LNCaP clone FGC (cell line): Measurements from ENCODE around the gene LIMS2.

Experiments used
- DNase-seq: peaks from one replicate; pipeline ENCODE4 v3.0.0-alpha.2; 2011; ENCODE audit warnings: low read depth
- H3K4me3 ChIP-seq: 2 replicates; pipeline ENCODE4 v1.5.1; 2011; ENCODE audit warnings: mild to moderate bottlenecking, low read depth, low read length, control low read depth
- CTCF ChIP-seq: IDR thresholded peaks from 2 replicates; pipeline ENCODE4 v1.5.1; 2012; ENCODE audit warnings: mild to moderate bottlenecking; ENCODE audit not compliant: control insufficient read depth, insufficient read depth; ENCODE audit errors: extremely low read depth

LIMS2 gene

GRCh38 chr2:127680706-127681287 is 5.5 kb upstream of the LIMS2 start:
- TF ChIP-seq CTCF = no peak
- DNase-seq = no peak
- no peak overlapping the region for H3K4me3 ChIP-seq

GRCh38 chr2:127679680-127680361 is 4.5 kb upstream of the LIMS2 start:
- no peak overlapping the region for H3K4me3 ChIP-seq
- no peak for DNase-seq
- no peak for TF ChIP-seq CTCF

- DNase-seq = no peak
- no peak for TF ChIP-seq CTCF
Measured at GRCh38 chr2:127678991-127679390, 3.7 kb upstream of the LIMS2 start.

GRCh38 chr2:127678531-127678930 is 3.2 kb upstream of the LIMS2 start:
- H3K4me3 ChIP-seq = no peak overlapping the region
- no peak for TF ChIP-seq CTCF
- no peak for DNase-seq

More at GRCh38 chr2:127678991-127679390, 3.7 kb upstream of the LIMS2 start:
- H3K4me3 ChIP-seq = no peak overlapping the region

- H3K4me3 ChIP-seq = no peak overlapping the region
- TF ChIP-seq CTCF = no peak
- DNase-seq = no peak
Measured at GRCh38 chr2:127676906-127677305, 1.6 kb upstream of the LIMS2 start.

- no peak overlapping the region for H3K4me3 ChIP-seq
- no peak for DNase-seq
- no peak for TF ChIP-seq CTCF
Measured at GRCh38 chr2:127674241-127675209, 805 bp downstream of the LIMS2 start.
